Right cardiac atrium (tissue), 5 donors: ENCODE data around the gene IQGAP3. TPM values are rescaled to one million over a fixed set of nuclear protein-coding genes. Genes with fewer than 3 reads are reported as not detected.

Source experiments
- ATAC-seq, 2 donors: fragments of 200-7000 bp; cut with Tn5 transposase; one replicate each; pipeline versions ENCODE4 v1.8.0 to v1.9.1; 2020; ENCODE audit warnings: moderate library complexity in 2 of 2, mild to moderate bottlenecking in 1 of 2
- DNase-seq, 3 donors: peaks; one replicate each; pipeline ENCODE4 v3.0.0-alpha.2; 2020
- H3K27ac ChIP-seq: one replicate; pipeline ENCODE4 v1.5.1; 2013; ENCODE audit warnings: mild to moderate bottlenecking, low read length, control low read depth, moderate library complexity
- H3K27me3 ChIP-seq: one replicate; pipeline ENCODE4 v1.6.1; 2013; ENCODE audit not compliant: control insufficient read depth, insufficient read depth
- H3K4me1 ChIP-seq: one replicate; pipeline ENCODE4 v1.6.1; 2013; ENCODE audit warnings: low read length; ENCODE audit not compliant: control insufficient read depth, insufficient read depth
- H3K4me3 ChIP-seq: one replicate; pipeline ENCODE4 v1.5.1; 2013; ENCODE audit warnings: low read length, control low read depth
- H3K9me3 ChIP-seq: one replicate; pipeline ENCODE4 v1.6.1; 2013; ENCODE audit warnings: low read length; ENCODE audit not compliant: control insufficient read depth
- WGBS: extraction: QIAGEN DNeasy Blood & Tissue Kit; methylation state at CpG from one replicate; pipeline ENCODE4 v1.1.7; 2013; 5-methylcytosine and 5-hydroxymethylcytosine counted together
- intact Hi-C, 4 donors: fragments of 100-400 bp; cut with DNase I; formaldehyde crosslinking; loops; one replicate each; pipeline versions ENCODE4 v1.11.0 to v1.14.0; 2022 to 2023
- polyA plus RNA-seq: library from polyadenylated mRNA; stranded (reverse); fragments of 200-250 nt; gene quantifications from one replicate; pipeline ENCODE4 v1.2.3, GENCODE V29; 2013
- total RNA-seq, 4 donors: library from RNA; stranded (reverse); fragmentation: NEBNext Ultra II Directional; extraction: Animal tissue kit (Norgen Biotek cat#: 25700); gene quantifications; one replicate each; pipeline ENCODE4 v1.2.1, GENCODE V29; 2021
- donor health status: healthy with polysubstance abuse.
- donor health status: DM: no; HTN: yes; CAD: no.
- donor health status: DM: no; HTN: no; CAD: no.
- donor health status: DM: no; HTN: yes; CAD: no; lungs with severe emphysema.
- donor health status: DM: yes; HTN: yes; CAD: no.

IQGAP3 gene
- total and polyA plus RNA-seq, 5 donors = 0.06 to 0.86 (median 0.42) TPM

DNA sequence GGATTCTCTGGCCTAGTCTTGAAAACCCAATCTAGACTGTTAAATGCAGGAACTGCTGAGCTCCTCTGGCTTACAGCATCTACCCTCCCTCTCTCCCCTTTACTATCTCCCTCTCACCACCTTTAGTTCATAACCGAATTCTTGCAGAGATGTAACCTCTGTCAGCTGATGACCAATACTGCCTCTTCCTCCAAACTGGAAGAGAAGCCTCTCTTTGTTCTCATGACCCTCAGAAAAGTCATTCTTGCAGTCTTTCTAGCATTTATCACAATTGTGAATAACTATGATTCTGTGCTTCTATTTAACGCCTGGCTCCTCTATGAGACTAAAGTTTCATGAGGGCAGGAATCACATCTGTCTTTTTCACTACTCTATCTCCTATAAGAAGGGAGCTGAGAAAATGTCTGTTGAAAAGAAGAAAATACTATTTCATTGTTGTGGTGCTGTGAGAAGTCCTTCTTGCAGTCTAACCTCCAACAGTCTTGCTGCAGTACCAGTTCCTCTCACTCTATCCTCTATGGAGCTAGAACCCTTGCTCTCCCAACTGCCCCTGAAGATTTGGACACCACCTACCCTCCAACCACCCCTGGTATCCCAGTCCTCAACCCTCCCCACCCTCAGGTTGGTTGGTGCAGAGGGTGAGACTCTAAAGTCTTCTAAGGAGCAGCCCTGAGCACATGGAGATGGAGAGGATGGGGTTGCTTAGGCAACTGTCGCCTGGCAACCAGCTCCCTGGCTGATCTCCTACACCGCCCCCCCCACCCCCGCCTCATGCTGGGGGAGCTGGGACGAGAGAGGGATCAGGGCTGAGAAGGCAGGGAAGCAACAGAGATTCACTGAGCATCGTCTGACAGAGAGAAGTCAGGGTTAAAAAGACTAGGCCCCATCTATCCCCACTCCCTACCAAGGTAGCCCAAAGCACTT is 85.7 kb downstream of the IQGAP3 start:
- Histone ChIP-seq H3K9me3 (no peaks in the 10 kb centered on the region), H3K27ac (no peak overlapping the region), H3K4me1 (peaks cover 50% of the 10 kb centered on the region), H3K4me3 (no peak overlapping the region), H3K27me3 (no peaks in the 10 kb centered on the region)
- intact Hi-C loops = loop anchor here in 1 of 4 donors (10.0 kb wide), 1 partner anchor 108 kb away; the partner anchor contains the start of gene NAXE
- no peak for ATAC-seq
- 69% methylated on average over 7 of the region's 7 CpGs for WGBS
- peak in 2 of 3 donors; percentile 62 to 65 for DNase-seq

DNA sequence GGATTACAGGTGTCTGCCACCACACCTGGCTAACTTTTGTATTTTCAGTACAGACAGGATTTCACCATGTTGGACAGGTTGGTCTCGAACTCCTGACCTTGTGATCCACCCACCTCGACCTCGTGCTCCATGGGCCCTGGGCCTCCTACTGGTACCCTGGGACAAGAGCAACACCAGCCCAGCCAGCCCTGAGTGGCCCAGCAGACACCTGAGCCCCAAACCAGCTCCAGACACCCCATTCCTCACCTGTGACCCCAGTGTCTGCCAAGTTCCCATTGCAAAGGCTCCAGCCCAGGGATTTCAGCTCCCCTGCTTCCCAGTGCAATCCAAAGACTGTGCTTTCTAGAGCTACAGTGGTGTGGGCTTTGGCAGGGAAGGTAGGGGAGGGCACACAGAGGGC is 86.4 kb downstream of the IQGAP3 start:
- Histone ChIP-seq H3K9me3 (no peaks in the 10 kb centered on the region), H3K27ac (no peak overlapping the region), H3K4me3 (no peak overlapping the region), H3K4me1 (peaks cover 45% of the 10 kb centered on the region), H3K27me3 (no peaks in the 10 kb centered on the region)
- intact Hi-C loops = loop anchor here in 1 of 4 donors (10.0 kb wide), 1 partner anchor 109 kb away; the partner anchor contains the start of gene NAXE
- peak in 2 of 3 donors; percentile 36 to 44 for DNase-seq
- no peak for ATAC-seq
- WGBS = 91% methylated on average over 3 of the region's 3 CpGs

DNA sequence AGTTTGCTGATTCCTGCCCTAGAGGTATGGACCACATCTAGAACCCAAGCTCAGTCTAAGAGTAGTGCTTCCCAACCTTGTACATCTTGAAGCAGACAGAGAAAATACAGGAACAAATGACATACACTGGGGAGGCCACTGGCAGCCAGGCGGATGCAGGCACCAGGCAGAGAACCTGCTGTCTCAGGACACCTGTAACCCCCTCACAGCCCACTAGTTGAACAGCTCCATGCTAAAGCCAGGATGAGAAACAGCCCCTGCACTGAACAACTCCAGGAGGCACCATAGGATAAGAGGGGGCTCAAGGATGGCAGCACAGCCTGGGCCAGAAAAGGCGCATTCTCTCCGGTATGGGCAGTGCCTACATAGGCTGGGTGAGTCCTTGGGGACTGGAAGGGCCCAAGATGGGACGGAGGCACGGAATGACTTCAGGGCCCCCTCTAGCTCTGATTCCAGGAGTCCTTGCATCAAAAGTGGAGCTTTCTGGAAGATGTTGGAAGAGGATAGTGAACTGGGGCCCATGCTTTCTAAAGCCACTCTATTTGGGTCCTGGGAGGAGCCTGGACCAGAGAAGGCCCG is 87.8 kb downstream of the IQGAP3 start:
- DNase-seq (peak in 2 of 3 donors; percentile 29 to 36), ATAC-seq (no peak)
- H3K27ac ChIP-seq = no peak overlapping the region
- H3K27me3 ChIP-seq = no peaks in the 10 kb centered on the region
- peaks cover 35% of the 10 kb centered on the region for H3K4me1 ChIP-seq
- WGBS = 88% methylated on average over 6 of the region's 6 CpGs
- H3K9me3 ChIP-seq = no peaks in the 10 kb centered on the region
- intact Hi-C loops = loop anchor here in 1 of 4 donors (10.0 kb wide), 1 partner anchor 110 kb away; the partner anchor contains the start of gene NAXE
- no peak overlapping the region for H3K4me3 ChIP-seq

DNA sequence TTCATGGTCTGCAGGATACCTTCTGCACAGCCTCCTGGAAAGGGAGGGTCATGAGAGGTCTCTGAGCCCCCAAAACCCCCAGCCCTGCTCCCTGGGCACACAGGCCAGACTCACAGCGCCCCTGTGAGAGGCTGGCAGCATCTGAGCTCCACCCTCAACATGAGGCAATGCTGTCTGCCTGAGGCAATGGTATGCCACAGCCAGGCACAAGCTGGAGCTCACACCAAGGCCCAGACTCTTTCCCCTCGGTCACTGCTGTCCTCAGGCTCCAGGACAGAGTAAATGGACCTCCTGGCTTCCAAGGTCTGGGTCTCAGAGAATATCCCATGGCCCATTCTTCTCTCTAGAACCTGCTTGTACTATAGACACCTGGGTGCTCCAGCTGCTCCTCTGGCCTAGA is 89.0 kb downstream of the IQGAP3 start:
- H3K4me1 ChIP-seq = peaks cover 24% of the 10 kb centered on the region
- no peak overlapping the region for H3K27ac ChIP-seq
- 77% methylated on average over 2 of the region's 2 CpGs for WGBS

DNA sequence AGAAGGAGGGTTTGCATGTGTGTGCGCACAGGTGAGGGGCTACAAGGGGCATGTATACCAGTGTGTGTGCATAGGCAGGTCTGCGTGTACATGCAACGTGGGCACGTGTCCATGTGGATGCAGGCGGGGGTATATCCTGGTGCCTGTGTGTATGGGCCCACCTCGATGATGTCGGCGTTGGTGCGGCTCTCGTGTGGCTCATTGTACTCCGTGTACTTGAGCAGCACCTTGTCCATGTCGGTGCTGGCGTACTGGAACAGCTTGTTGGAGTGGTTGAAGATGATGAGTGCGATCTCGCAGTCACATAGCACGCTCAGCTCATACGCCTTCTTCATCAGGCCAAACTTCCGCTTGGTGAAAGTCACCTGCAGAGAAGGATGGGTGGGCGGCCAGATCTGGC is 90.1 kb downstream of the IQGAP3 start:
- peak in 1 of 3 donors; percentile 56 for DNase-seq
- no peak for ATAC-seq
- 90% methylated on average over 19 of the region's 19 CpGs for WGBS
- H3K4me3 ChIP-seq = no peak overlapping the region
- H3K4me1 ChIP-seq = peaks cover 20% of the 10 kb centered on the region
- H3K27ac ChIP-seq = no peak overlapping the region
- no peaks in the 10 kb centered on the region for H3K27me3 ChIP-seq
- intact Hi-C loops = loop anchor here in 1 of 4 donors (10.0 kb wide), 1 partner anchor 113 kb away; the partner anchor contains the start of gene NAXE
- H3K9me3 ChIP-seq = no peaks in the 10 kb centered on the region

More for the DNA sequence above, 89.0 kb downstream of the IQGAP3 start:
- intact Hi-C loops = loop anchor here in 1 of 4 donors (10.0 kb wide), 1 partner anchor 111 kb away; the partner anchor contains the start of gene NAXE
- Histone ChIP-seq H3K4me3 (no peak overlapping the region), H3K27me3 (no peaks in the 10 kb centered on the region), H3K9me3 (no peaks in the 10 kb centered on the region)
- no peak for ATAC-seq
- peak in 2 of 3 donors; percentile 29 to 50 for DNase-seq

DNA sequence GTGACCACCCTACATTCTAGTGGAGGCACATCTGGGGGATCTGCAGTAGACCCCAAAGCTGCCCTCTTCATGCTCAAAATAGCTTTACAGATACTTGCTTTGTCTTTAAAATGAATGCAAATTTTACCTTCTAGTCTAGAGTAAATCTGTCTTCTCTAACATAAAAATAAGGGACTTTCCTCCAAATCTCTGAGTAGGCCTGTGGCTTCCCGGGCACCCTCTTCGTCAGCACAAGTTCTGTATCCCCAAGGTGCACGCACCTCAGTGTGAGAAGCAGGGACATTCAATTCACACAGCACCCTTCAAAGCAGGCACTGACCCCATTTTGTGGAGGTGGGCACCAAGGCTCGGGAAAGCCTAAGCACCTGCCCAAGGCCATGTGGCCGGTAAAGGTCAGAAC is 90.8 kb downstream of the IQGAP3 start:
- no peak for ATAC-seq
- H3K4me3 ChIP-seq = no peak overlapping the region
- H3K4me1 ChIP-seq = peaks cover 19% of the 10 kb centered on the region
- no peaks in the 10 kb centered on the region for H3K9me3 ChIP-seq
- no peaks in the 10 kb centered on the region for H3K27me3 ChIP-seq
- no peak overlapping the region for H3K27ac ChIP-seq
- no peak for DNase-seq
- 83% methylated on average over 5 of the region's 5 CpGs for WGBS
- intact Hi-C loops = loop anchor here in 1 of 4 donors (10.0 kb wide), 1 partner anchor 113 kb away; the partner anchor contains the start of gene NAXE

DNA sequence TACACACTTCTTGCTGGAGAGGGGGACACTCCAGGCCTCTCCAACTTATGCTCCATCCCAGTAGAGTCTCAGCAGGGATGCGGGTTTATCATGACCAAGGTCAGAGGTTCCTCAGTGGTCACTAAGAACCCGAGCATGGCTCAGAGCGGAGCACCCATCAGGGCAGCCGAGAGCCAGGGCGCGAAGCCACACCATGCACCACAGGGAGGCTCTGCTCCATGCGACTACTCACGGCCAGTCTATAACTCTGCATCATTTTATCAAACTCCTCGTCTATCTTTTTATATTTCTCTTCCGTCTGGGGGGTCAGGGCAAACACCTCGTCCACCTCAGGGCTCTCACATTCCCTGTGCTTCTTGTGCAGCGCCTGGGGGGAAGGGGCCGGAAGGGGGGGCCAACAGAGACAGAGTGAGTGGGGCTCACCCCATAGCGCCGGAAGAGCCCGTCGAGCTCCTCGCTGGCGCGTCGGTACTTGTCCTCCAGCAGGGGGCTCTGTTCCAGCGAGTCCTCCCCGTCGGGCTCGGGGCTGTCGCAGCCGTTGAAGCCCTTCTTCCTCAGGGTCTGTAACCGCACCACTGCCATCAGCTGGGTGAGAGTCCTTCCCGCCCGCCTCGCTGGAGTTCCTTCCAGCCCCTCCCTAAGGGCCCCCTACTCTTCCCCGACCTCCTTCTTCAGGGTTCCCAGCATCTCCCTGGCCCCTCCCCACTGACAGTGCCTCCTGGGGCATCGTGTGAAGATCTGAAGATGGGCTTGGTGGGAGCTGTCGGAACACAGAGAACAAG is 91.8 kb downstream of the IQGAP3 start:
- Histone ChIP-seq H3K4me3 (no peak overlapping the region), H3K4me1 (peaks cover 23% of the 10 kb centered on the region), H3K27ac (peak overlapping the region; percentile 25), H3K27me3 (no peaks in the 10 kb centered on the region), H3K9me3 (no peaks in the 10 kb centered on the region)
- WGBS = 37% methylated on average over 34 of the region's 34 CpGs
- peak; percentile 66 to 88 (median 83) for DNase-seq
- peak; percentile 17 to 25 for ATAC-seq
- intact Hi-C loops = loop anchor here in 1 of 4 donors (10.0 kb wide), 1 partner anchor 114 kb away; the partner anchor contains the start of gene NAXE

DNA sequence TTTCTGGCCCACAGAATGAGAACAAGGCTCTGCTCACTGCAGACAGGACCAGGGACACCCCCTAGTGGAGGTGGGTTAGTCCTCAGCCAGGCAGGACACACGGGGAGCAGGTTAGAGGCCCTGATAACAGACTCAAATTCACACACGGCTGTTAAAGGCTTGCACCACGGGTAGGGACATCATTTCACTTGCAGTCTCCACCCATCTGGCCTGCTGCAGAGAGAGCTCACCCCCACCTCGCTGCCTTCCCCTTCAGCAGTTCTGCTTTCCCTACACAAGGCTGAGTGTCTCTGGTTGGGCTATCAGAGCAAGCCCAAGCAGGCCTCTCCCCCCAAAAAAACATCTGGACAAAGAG is 92.4 kb downstream of the IQGAP3 start:
- WGBS = 36% methylated on average over 4 of the region's 4 CpGs
- peaks cover 25% of the 10 kb centered on the region for H3K4me1 ChIP-seq
- intact Hi-C loops = loop anchor here in 1 of 4 donors (10.0 kb wide), 1 partner anchor 115 kb away; the partner anchor contains the start of gene NAXE
- DNase-seq (peak in 1 of 3 donors; percentile 33), ATAC-seq (no peak)
- H3K27ac ChIP-seq = peak overlapping the region; percentile 10
- no peak overlapping the region for H3K4me3 ChIP-seq
- H3K27me3 ChIP-seq = no peaks in the 10 kb centered on the region
- H3K9me3 ChIP-seq = no peaks in the 10 kb centered on the region

DNA sequence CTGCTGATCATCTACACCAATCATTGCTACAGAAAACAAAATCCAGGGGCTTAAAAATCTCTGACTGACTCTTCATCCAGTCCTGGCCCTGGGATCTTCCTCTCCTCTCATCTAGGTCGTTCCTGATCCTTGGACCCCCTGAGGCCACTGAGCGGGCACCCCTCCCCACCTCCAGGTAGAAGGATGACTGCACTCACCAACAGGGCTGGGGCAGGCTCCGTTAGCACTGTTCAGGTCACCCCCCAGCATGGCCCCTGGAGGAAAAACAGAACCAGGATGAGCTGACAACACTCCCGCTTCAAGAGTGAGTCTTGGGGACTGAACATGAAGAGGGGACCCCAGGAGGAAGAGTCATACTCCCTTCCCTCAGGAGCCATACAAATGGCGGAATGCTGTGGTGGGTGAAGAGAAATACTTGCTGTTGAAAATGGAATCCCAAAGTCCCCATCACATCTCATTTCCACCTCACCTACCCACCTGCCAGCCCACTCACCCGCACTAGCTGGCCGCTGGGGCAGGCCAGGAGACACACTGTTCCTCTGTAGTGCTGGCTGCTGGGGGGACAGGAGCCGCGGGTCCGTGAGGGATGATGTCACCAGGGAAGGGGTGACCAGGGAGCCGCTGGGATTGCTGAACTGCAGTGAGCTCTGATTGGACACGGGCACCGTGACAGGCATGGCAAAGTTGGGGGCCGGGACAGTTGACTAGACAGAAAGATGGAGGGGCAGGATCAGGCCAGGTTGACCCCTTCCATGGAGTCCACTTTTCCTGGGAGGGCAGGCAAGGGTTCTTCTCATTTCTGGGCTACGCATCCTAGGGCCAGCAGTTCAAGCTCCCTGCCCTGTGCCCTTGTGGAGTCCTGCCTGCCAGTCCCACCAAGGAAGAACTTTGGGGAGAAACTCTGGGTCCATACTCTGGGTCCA is 93.0 kb downstream of the IQGAP3 start:
- intact Hi-C loops = loop anchor here in 2 of 4 donors (10.0 kb wide), 1 partner anchor 115 kb away; the partner anchor contains the start of gene NAXE (in 2 of the 2)
- WGBS = 79% methylated on average over 15 of the region's 15 CpGs
- Histone ChIP-seq H3K4me1 (peaks cover 21% of the 10 kb centered on the region), H3K27ac (peak overlapping the region; percentile 26), H3K27me3 (no peaks in the 10 kb centered on the region), H3K9me3 (no peaks in the 10 kb centered on the region), H3K4me3 (no peak overlapping the region)
- DNase-seq (peak in 2 of 3 donors; percentile 39 to 57), ATAC-seq (no peak)
